GM10266 (cell line): ENCODE results near the gene SLC30A10.

Experiments
- DNase-seq: peaks from one replicate; pipeline ENCODE4 v3.0.0; 2012; ENCODE audit errors: extremely low spot score
- TF ChIP-seq, protein P1 (sequence below): IDR thresholded peaks from 2 replicates; pipeline ENCODE4 v1.5.1; 2012; ENCODE audit warnings: mild to moderate bottlenecking, low read depth; ENCODE audit not compliant: control insufficient read depth, insufficient read depth; ENCODE audit errors: missing control alignments

SLC30A10 gene

GRCh38 chr1:219927956-219928790, at the start of gene SLC30A10:
TSS of gene SLC30A10 (minus strand) at chr1:219928557. CDS start at chr1:219928440, 117 bp downstream.
- peak; percentile 53 for DNase-seq
- TF ChIP-seq, protein P1, sequence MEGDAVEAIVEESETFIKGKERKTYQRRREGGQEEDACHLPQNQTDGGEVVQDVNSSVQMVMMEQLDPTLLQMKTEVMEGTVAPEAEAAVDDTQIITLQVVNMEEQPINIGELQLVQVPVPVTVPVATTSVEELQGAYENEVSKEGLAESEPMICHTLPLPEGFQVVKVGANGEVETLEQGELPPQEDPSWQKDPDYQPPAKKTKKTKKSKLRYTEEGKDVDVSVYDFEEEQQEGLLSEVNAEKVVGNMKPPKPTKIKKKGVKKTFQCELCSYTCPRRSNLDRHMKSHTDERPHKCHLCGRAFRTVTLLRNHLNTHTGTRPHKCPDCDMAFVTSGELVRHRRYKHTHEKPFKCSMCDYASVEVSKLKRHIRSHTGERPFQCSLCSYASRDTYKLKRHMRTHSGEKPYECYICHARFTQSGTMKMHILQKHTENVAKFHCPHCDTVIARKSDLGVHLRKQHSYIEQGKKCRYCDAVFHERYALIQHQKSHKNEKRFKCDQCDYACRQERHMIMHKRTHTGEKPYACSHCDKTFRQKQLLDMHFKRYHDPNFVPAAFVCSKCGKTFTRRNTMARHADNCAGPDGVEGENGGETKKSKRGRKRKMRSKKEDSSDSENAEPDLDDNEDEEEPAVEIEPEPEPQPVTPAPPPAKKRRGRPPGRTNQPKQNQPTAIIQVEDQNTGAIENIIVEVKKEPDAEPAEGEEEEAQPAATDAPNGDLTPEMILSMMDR: no peak

DNA sequence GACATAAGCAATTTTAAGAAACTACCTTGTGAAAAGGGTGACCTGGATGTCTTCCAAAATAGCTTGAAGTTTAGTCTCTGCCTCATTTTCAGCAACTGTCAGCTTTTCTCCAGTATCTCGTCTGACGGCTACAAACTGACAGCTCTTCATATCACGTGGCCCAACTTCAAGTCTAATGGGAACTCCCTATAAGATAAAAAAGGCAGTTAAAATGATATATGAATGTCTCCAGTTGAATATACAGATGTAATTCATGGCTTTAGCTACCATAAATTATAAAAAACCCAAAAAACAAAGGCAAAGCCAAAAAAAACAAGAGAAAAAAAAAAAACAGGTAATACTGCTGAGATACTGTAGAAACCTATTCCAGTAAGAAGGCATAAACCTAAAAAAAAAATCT, 44.9 kb upstream of the SLC30A10 start:
- no peak for DNase-seq
- TF ChIP-seq, protein P1: no peak

- no peak for DNase-seq
- TF ChIP-seq, protein P1: no peak
These were observed 39.0 kb upstream of the SLC30A10 start for GRCh38 chr1:219967361-219967760.

GRCh38 chr1:219966071-219966349, 37.7 kb upstream of the SLC30A10 start:
- DNase-seq: no peak
- TF ChIP-seq, protein P1: no peak

DNA sequence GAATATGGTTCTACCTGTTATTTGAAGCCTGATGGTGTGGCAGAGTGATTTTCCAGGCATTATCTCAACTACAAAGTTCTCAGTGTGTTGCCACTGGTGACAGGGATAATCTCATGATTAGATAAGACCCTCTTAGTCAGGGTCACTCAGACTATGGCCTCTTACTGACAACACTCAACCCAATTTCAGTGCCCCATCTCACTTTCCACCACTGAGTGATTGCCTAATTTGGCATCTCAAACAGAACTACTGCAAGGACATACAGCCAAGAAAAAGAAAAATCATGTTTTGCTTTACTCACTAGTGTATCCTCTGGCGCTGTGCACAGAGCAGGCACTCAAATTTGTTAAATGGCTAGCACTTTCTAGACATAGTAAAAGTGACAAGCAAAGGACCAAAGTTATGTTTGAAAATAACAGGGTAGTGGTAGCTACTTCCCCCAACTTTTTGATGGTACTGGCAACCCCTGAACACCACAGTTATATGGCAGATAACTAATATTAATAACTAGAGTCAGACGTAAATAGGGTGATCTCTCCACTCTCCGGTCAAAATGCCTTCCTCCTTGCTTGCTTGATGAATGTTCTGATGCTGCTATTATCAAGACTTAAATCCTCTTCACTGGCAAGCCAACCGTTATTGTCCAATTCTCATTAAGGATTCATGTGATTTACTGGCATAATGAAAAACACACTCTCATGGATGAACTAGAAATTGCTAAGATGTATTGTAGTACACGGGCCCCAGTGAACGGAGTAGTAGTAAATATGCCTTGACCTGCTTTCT, 37.1 kb upstream of the SLC30A10 start:
- no peak for DNase-seq

DNA sequence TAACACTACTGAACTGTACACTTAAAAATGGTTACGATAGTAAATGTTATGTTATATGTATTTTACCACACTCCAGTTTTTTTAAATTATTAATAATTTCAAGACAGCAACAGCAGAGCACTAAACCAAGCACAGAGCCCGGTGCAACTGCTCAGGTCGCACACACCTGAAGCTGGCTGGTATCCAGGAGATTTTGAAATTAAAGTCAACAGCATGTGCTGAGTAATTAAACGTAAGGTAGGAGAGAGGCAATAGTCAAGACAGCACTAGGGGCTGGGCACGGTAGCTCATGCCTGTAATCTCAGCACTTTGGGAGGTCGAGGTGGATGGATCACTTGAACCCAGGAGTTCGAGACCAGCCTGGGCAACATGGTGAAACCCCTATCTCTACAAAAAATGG, 35.1 kb upstream of the SLC30A10 start:
- DNase-seq: no peak
- TF ChIP-seq, protein P1: no peak

More for the DNA sequence above, 37.1 kb upstream of the SLC30A10 start:
- TF ChIP-seq, protein P1: no peak

DNA sequence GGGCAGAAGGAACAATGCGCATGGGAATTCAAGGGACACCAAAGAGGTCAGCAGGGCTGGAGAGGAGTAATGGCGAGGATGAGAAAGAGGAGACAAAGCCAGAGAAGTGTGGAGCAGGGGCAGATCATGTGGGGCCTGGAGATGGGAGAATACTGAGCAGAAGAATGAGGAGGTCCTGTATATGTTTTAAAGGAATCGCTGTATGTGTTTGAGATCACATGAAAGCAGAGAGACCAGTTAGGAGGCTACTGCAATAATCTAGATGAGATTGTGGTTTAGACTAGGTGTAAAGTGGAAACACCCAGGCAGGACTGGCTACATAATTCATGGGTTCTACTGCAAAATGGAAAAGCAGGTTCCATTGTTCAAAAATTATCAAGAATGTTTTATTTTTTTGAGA, 33.3 kb upstream of the SLC30A10 start:
- TF ChIP-seq, protein P1: no peak
- DNase-seq: no peak
